Glutamatergic neuron (in vitro differentiated cells): ENCODE results near the gene CRTC3. TPM values are rescaled to one million over a fixed set of nuclear protein-coding genes. Genes with fewer than 3 reads are reported as not detected.
A peak's percentile ranks its signal among the peaks of the same experiment; 100 is the strongest.
"Not testable (repeated sequence)": the region's sequence is repeated elsewhere in the genome, so short reads cannot be mapped to it uniquely, and the experiment has no call there.

ENCODE experiments used
- DNase-seq: peaks from one replicate; pipeline ENCODE4 v3.0.0; 2022
- H3K27ac Mint-ChIP-seq: one replicate; pipeline ENCODE4 v1.8.0; 2020; ENCODE audit warnings: mild to moderate bottlenecking, mixed read lengths, inconsistent platforms; ENCODE audit not compliant: unreplicated experiment
- H3K27me3 Mint-ChIP-seq: one replicate; pipeline ENCODE4 v1.8.0; 2020; ENCODE audit warnings: mild to moderate bottlenecking, moderate library complexity, mixed read lengths, inconsistent platforms; ENCODE audit not compliant: unreplicated experiment
- H3K36me3 Mint-ChIP-seq: one replicate; pipeline ENCODE4 v1.8.0; 2020; ENCODE audit warnings: mild to moderate bottlenecking, mixed read lengths, inconsistent platforms; ENCODE audit not compliant: unreplicated experiment
- H3K4me1 Mint-ChIP-seq: one replicate; pipeline ENCODE4 v1.8.0; 2020; ENCODE audit warnings: mild to moderate bottlenecking, low read depth, mixed read lengths, inconsistent platforms; ENCODE audit not compliant: unreplicated experiment
- H3K4me3 Mint-ChIP-seq: one replicate; pipeline ENCODE4 v1.8.0; 2020; ENCODE audit warnings: mild to moderate bottlenecking, mixed read lengths, inconsistent platforms; ENCODE audit not compliant: unreplicated experiment
- H3K9me3 Mint-ChIP-seq: one replicate; pipeline ENCODE4 v1.8.0; 2020; ENCODE audit warnings: mild to moderate bottlenecking, moderate library complexity, mixed read lengths, inconsistent platforms; ENCODE audit not compliant: unreplicated experiment
- CTCF ChIP-seq: fragments of 200-600 bp; sonication (generic); IDR thresholded peaks from one replicate; pipeline ENCODE4 v1.5.0; 2021; ENCODE audit not compliant: partially characterized antibody, unreplicated experiment
- total RNA-seq: library from RNA; stranded (reverse); fragmentation: NEBNext Ultra II Directional; extraction: Animal tissue kit (Norgen Biotek cat#: 25700); gene quantifications from one replicate; pipeline ENCODE4 v1.2.1, GENCODE V29; 2021; ENCODE audit not compliant: unreplicated experiment

Gene CRTC3
- total RNA-seq, 1 donor from 2014 or later: 50.1 TPM

DNA sequence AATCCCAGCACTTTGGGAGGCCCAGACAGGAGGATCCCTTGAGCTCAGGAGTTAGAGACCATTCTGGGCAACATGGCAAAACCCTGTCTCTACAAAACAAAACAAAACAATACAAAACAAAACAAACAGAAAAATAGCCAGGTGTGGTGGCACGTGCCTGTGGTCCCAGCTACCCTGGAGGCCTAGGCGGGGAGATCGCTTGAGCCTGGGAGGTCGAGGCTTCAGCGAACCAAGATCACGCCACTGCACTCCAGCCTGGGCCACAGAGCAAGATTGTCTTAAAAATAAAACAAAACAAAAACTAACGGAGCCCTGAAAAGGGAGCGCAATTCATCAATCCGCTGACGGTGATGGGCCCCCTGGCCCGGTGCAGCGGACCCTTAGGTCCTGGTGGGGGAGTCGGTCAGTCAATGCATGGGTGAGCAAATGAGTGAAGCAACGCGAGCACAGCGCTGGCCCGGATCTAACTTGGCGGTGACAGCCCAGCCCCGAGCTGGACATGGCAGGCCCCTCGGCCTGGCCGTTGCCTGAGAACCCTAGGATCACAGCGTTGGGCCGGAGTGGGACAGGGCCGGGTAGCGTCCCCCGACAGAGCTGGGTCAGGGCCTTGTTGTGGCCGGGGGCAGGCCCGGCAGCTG, 135.0 kb downstream of the CRTC3 start:
- peak; percentile 60 for DNase-seq
- peaks cover 4% of the 10 kb centered on the region for H3K27me3 Mint-ChIP-seq
- H3K4me3 Mint-ChIP-seq: peak overlapping the region; percentile 79
- H3K4me1 Mint-ChIP-seq: peaks cover 8% of the 10 kb centered on the region
- no peak for TF ChIP-seq CTCF
- peaks cover 5% of the 10 kb centered on the region for H3K9me3 Mint-ChIP-seq
- peaks cover 3% of the 10 kb centered on the region for H3K36me3 Mint-ChIP-seq
- H3K27ac Mint-ChIP-seq: peak overlapping the region; percentile 43

DNA sequence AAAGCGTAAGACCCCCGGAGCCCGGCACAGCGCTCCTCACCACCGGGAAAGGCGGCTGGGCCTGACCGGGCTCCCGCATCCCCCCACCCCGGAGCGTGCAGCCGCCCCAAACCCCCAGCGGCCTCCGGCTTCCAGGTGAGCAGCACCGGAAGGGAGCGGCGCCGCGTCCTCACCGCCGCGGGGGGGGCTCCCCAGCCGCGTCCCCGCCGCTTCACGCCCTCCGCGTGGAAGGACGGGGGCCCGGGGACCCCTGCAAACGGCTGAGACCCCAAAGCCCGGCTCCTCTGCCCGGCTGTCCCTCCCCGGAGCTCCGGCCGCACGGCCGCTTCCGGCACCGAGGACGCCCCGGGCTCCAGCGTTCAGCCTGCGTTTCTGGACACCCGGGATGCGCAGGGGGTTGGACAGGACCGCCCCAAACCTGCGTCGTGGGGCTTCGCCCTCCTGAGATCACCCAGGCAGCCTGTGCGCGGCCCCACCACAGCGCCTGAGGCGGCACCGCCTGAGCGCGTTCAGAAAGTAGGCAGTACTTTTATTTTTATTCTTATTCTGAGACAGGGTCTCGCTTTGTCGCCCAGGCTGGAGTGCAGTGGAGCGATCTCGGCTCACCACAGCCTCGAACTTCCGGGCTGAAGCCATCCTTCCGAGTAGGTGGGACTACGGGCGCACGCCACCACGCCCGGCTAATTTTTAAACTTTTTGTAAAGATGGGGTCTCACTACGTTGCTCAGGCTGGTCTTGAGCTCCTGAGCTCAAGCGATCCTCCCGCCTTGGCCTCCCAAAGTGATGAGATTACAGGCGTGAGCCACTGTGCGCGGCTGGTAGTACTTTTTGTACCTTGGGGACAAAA, 135.8 kb downstream of the CRTC3 start:
- Mint-ChIP-seq H3K36me3 (peaks cover 3% of the 10 kb centered on the region), H3K9me3 (peaks cover 5% of the 10 kb centered on the region), H3K27ac (no peak overlapping the region), H3K4me1 (peaks cover 4% of the 10 kb centered on the region), H3K4me3 (peak overlapping the region; percentile 63), H3K27me3 (peaks cover 6% of the 10 kb centered on the region)
- TF ChIP-seq CTCF: no peak
- DNase-seq: peak; percentile 59

DNA sequence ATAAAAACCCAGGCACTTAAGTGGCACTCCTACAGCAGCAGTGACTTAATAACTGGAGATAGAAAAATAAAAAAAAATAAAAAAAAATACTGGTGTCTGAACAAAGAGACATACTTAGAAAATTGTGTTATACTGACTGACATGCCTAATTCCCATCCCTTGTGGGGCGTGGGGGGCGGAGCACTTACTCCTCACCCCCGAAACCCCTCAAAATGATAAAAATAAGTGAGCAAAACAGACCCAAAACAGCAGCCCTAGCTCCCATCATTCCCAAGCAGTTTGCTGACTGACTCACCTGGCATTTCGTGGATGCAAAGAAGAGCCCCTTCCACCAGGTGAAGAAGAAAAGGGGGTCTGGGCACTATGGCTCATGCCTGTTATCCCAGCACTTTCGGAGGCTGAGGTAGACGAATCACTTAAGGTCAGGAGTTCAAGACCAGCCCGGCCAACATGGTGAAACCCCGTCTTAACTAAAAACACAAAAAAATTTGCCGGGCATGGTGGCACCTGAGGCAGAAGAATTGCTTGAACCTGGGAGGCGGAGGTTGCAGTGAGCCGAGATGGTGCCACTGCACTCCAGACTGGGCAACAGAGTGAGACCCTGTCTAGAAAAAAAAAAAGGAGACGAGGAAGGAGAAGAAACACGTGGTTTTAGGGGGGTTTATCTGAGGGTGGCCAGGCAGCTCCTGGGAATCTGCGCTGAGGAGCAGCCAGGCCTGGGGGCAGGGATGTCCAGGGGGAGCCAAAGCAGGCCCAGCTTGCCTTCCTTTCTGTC, 136.6 kb downstream of the CRTC3 start:
- no peak for DNase-seq
- Mint-ChIP-seq H3K27ac (peak overlapping the region; percentile 11), H3K27me3 (peaks cover 6% of the 10 kb centered on the region), H3K4me3 (peak overlapping the region; percentile 63), H3K9me3 (peaks cover 9% of the 10 kb centered on the region), H3K36me3 (peaks cover 3% of the 10 kb centered on the region), H3K4me1 (peaks cover 3% of the 10 kb centered on the region)
- TF ChIP-seq CTCF: no peak

GRCh38 chr15:90667073-90667754, 137.5 kb downstream of the CRTC3 start:
- Mint-ChIP-seq H3K27me3 (peaks cover 6% of the 10 kb centered on the region), H3K4me1 (peaks cover 11% of the 10 kb centered on the region), H3K27ac (no peak overlapping the region), H3K4me3 (peak overlapping the region; percentile 40), H3K36me3 (peaks cover 3% of the 10 kb centered on the region), H3K9me3 (peaks cover 15% of the 10 kb centered on the region)
- no peak for DNase-seq
- no peak for TF ChIP-seq CTCF

GRCh38 chr15:90667755-90668345, 138.1 kb downstream of the CRTC3 start:
- H3K36me3 Mint-ChIP-seq, H3K4me3 Mint-ChIP-seq, H3K27ac Mint-ChIP-seq, H3K27me3 Mint-ChIP-seq, DNase-seq: not testable (repeated sequence)
- Mint-ChIP-seq H3K9me3 (peaks cover 15% of the 10 kb centered on the region), H3K4me1 (peaks cover 11% of the 10 kb centered on the region)

DNA sequence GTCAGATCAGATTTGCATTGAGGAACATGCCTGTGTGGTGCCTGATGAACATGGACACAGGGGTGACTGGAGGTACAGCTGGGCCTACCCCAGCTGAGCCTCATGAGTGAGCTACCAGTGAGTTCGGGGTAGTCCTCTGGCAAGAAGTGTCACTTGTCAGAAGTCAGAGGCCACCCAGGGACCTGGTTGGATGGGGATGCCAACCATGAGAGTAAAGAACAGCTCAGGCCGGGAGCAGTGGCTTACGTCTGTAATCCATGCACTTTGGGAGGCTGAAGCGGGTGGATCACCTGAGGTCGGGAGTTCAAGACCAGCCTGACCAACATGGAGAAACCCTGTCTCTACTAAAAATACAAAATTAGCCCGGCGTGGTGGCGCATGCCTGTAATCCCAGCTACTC, 140.9 kb downstream of the CRTC3 start:
- DNase-seq, H3K36me3 Mint-ChIP-seq, H3K27ac Mint-ChIP-seq, H3K27me3 Mint-ChIP-seq, H3K4me3 Mint-ChIP-seq: not testable (repeated sequence)
- peaks cover 13% of the 10 kb centered on the region for H3K9me3 Mint-ChIP-seq
- H3K4me1 Mint-ChIP-seq: peaks cover 11% of the 10 kb centered on the region
